ENCODE results near the gene POU2F3. TPM values are rescaled to one million over a fixed set of nuclear protein-coding genes. Genes with fewer than 3 reads are reported as not detected.

Gene POU2F3
- polyA plus RNA-seq, result 0.61 to 0.96 TPM (median 0.90 TPM) in 3 replicates
- polyA plus RNA-seq (2011; ENCODE audit: low read depth), result 3.2 TPM
- polyA plus RNA-seq (2011; cell fraction: cytosol; rRNA removed), result 0.55 and 0.85 TPM in 2 replicates
- polyA plus RNA-seq (2011; cell fraction: nucleus; rRNA removed), result 0.45 and 1.5 TPM in 2 replicates
- 0.89 and 9.7 TPM in 2 replicates for polyA plus RNA-seq (2012; ENCODE audit: low replicate concordance)
- polyA minus RNA-seq, result 1.2 to 1.6 TPM (median 1.2 TPM) in 3 replicates
- polyA minus RNA-seq (2011; cell fraction: cytosol; rRNA and poly(A)+ RNA removed), result not detected
- polyA minus RNA-seq (2011; cell fraction: nucleus; rRNA and poly(A)+ RNA removed), result 0.62 and 0.63 TPM in 2 replicates

GRCh38 chr11:120239713-120240640, at the start of gene POU2F3:
TSS of gene POU2F3 (plus strand) at chr11:120240140. CDS start at chr11:120240344, 204 bp downstream.
- DNase-seq (ENCODE audit: low read depth, low spot score) (no peak), FAIRE-seq (no peak)
- H3K4me2 ChIP-seq (ENCODE audit: control insufficient read depth, extremely low read depth, insufficient read depth, low read depth, low read length), result peak within 1 kb of the TSS; percentile 56
- no peak within 1 kb of the TSS for H3K27ac ChIP-seq (ENCODE audit: control insufficient read depth, insufficient read depth, low read length)
- peak within 1 kb of the TSS in 1 of 3 experiments; percentile 28 for H3K4me3 ChIP-seq (ENCODE audit: control insufficient read depth in 2 of 3, extremely low read depth in 1 of 3, insufficient read depth in 2 of 3, low read depth in 1 of 3, low read length in 3 of 3)
- no peaks in the 10 kb centered on the region for H3K9me3 ChIP-seq (ENCODE audit: control insufficient read depth, low read depth, low read length)
- peak; percentile 15 to 63 (median 45) for TF ChIP-seq CTCF (optimal IDR thresholded peaks at IDR 0.05 in 1 of 3, IDR thresholded peaks at IDR 0.05 in 1 of 3, conservative IDR thresholded peaks at IDR 0.05 in 1 of 3; ENCODE audit: extremely low read depth in 1 of 3, insufficient read depth in 2 of 3, low read length in 3 of 3)
- no peak for TF ChIP-seq EZH2 (IDR thresholded peaks at IDR 0.05; ENCODE audit: low read length)
- peaks cover 55% of the 10 kb centered on the region for H3K27me3 ChIP-seq (ENCODE audit: control insufficient read depth, extremely low read depth, insufficient read depth, low read length)
- no peaks in the 10 kb centered on the region for H3K79me2 ChIP-seq (ENCODE audit: control insufficient read depth, insufficient read depth, low read length)
- peaks cover 5% of the 10 kb centered on the region for H3K9me1 ChIP-seq (ENCODE audit: control insufficient read depth, extremely low read depth, insufficient read depth, low read length)
- peaks cover 24% of the 10 kb centered on the region for H3K4me1 ChIP-seq (ENCODE audit: control insufficient read depth, extremely low read depth, insufficient read depth, low read length)
- dilution Hi-C loops (cut with MboI; ENCODE audit: extremely low pct_ligation_motif_present, low sequenced_read_pairs), result no loop called here
- no peaks in the 10 kb centered on the region for H3K36me3 ChIP-seq (ENCODE audit: control insufficient read depth in 2 of 2, extremely low read depth in 1 of 2, insufficient read depth in 2 of 2, low read length in 2 of 2)
- H4K20me1 ChIP-seq (ENCODE audit: control insufficient read depth, extremely low read depth, insufficient read depth, low read length), result no peaks in the 10 kb centered on the region
- no peak within 1 kb of the TSS for H2AFZ ChIP-seq (ENCODE audit: control insufficient read depth, low read length)
- no peak within 1 kb of the TSS for H3K9ac ChIP-seq (ENCODE audit: control insufficient read depth, extremely low read depth, insufficient read depth, low read length)

- no peaks in the 10 kb centered on the region for H3K79me2 ChIP-seq (ENCODE audit: control insufficient read depth, insufficient read depth, low read length)
- H3K4me1 ChIP-seq (ENCODE audit: control insufficient read depth, extremely low read depth, insufficient read depth, low read length), result peaks cover 10% of the 10 kb centered on the region
- FAIRE-seq (no peak), DNase-seq (ENCODE audit: low read depth, low spot score) (no peak)
- H3K27ac ChIP-seq (ENCODE audit: control insufficient read depth, insufficient read depth, low read length), result no peak overlapping the region
- no peak overlapping the region for H2AFZ ChIP-seq (ENCODE audit: control insufficient read depth, low read length)
- no peak overlapping the region for H3K4me3 ChIP-seq (ENCODE audit: control insufficient read depth in 2 of 3, extremely low read depth in 1 of 3, insufficient read depth in 2 of 3, low read depth in 1 of 3, low read length in 3 of 3)
- no peak overlapping the region for H3K4me2 ChIP-seq (ENCODE audit: control insufficient read depth, extremely low read depth, insufficient read depth, low read depth, low read length)
- peaks cover 20% of the 10 kb centered on the region for H3K27me3 ChIP-seq (ENCODE audit: control insufficient read depth, extremely low read depth, insufficient read depth, low read length)
- TF ChIP-seq EZH2 (IDR thresholded peaks at IDR 0.05; ENCODE audit: low read length), result no peak
- TF ChIP-seq CTCF (optimal IDR thresholded peaks at IDR 0.05 in 1 of 3, IDR thresholded peaks at IDR 0.05 in 1 of 3, conservative IDR thresholded peaks at IDR 0.05 in 1 of 3; ENCODE audit: extremely low read depth in 1 of 3, insufficient read depth in 2 of 3, low read length in 3 of 3), result no peak
- no peaks in the 10 kb centered on the region for H3K36me3 ChIP-seq (ENCODE audit: control insufficient read depth in 2 of 2, extremely low read depth in 1 of 2, insufficient read depth in 2 of 2, low read length in 2 of 2)
- no peaks in the 10 kb centered on the region for H3K9me1 ChIP-seq (ENCODE audit: control insufficient read depth, extremely low read depth, insufficient read depth, low read length)
- H4K20me1 ChIP-seq (ENCODE audit: control insufficient read depth, extremely low read depth, insufficient read depth, low read length), result no peaks in the 10 kb centered on the region
- H3K9me3 ChIP-seq (ENCODE audit: control insufficient read depth, low read depth, low read length), result no peaks in the 10 kb centered on the region
- dilution Hi-C loops (cut with MboI; ENCODE audit: extremely low pct_ligation_motif_present, low sequenced_read_pairs), result no loop called here
- H3K9ac ChIP-seq (ENCODE audit: control insufficient read depth, extremely low read depth, insufficient read depth, low read length), result no peak overlapping the region
These were observed 48.9 kb upstream of the POU2F3 start for GRCh38 chr11:120191058-120191457.

Measured in keratinocyte (primary cell).